Colonic mucosa (tissue), 4 donors: ENCODE data around the gene PAFAH2. TPM values are rescaled to one million over a fixed set of nuclear protein-coding genes. Genes with fewer than 3 reads are reported as not detected.
"Not testable (repeated sequence)": the region's sequence is repeated elsewhere in the genome, so short reads cannot be mapped to it uniquely, and the experiment has no call there.

Experiments used
- DNase-seq: peaks from one replicate; pipeline ENCODE4 v3.0.0-alpha.2; 2020
- H3K27ac ChIP-seq: fragments of 200-600 bp; one replicate; pipeline ENCODE4 v1.8.0; 2021
- H3K27me3 ChIP-seq: fragments of 200-600 bp; one replicate; pipeline ENCODE4 v1.8.0; 2021
- H3K36me3 ChIP-seq: fragments of 200-600 bp; one replicate; pipeline ENCODE4 v1.8.0; 2021
- H3K4me1 ChIP-seq: fragments of 200-600 bp; one replicate; pipeline ENCODE4 v1.8.0; 2021; ENCODE audit warnings: mild to moderate bottlenecking
- H3K4me3 ChIP-seq: fragments of 200-600 bp; one replicate; pipeline ENCODE4 v1.8.0; 2021
- H3K9ac ChIP-seq, 2 donors: one replicate each; pipeline ENCODE4 v1.7.0; 2013; ENCODE audit warnings: control low read depth in 2 of 2, low read depth in 2 of 2, low read length in 2 of 2
- H3K9me3 ChIP-seq: fragments of 200-600 bp; one replicate; pipeline ENCODE4 v1.8.0; 2021
- intact Hi-C: fragments of 100-400 bp; cut with DNase I; formaldehyde crosslinking; loops from one replicate; pipeline ENCODE4 v1.14.1; 2022
- total RNA-seq, 2 donors: library from RNA; stranded (reverse); fragmentation: NEBNext Ultra II Directional in 1 of 2; extraction: Animal tissue kit (Norgen Biotek cat#: 25700) in 1 of 2; gene quantifications; one replicate each; pipeline ENCODE4 v1.2.1, GENCODE V29; 2021
- TF ChIP-seq, protein P1 (sequence below): fragments of 200-600 bp; IDR thresholded peaks from one replicate; pipeline ENCODE4 v1.8.0; 2022; ENCODE audit warnings: antibody characterized with exemption, mild to moderate bottlenecking
- donor health status: healthy.
- donor health status: DM: no; HTN: no; CAD: no.
- donor health status: DM: no; HTN: no; CAD: no.

The PAFAH2 gene
- total RNA-seq, 2 donors from 2014 or later, result 34.8 to 40.8 TPM

DNA sequence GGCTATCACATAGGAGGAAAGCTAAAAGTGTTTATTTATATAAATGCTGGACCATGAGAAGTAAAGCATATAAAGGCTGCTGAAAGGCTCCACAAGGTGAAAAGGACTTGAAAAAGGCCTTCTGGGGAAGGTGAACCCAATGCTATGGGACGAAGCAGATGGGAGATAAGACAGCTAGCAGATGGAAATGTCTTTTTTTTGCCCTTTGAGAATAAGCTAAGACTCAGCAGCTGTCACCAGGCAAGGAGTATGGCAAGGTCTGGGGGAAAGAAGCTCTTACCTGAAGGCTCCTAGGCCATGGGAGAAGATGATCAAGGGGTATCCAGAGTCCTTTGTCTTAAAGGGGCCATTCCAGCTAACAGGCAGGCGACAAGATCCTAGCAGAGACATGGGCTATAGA, 9.9 kb downstream of the PAFAH2 start:
- no peak for DNase-seq
- Histone ChIP-seq H3K27ac (no peak overlapping the region), H3K9me3 (no peaks in the 10 kb centered on the region), H3K4me3 (no peak overlapping the region), H3K4me1 (no peaks in the 10 kb centered on the region), H3K27me3 (no peaks in the 10 kb centered on the region), H3K36me3 (no peaks in the 10 kb centered on the region), H3K9ac (no peak overlapping the region)
- intact Hi-C loops, result no loop called here
- TF ChIP-seq, protein P1, sequence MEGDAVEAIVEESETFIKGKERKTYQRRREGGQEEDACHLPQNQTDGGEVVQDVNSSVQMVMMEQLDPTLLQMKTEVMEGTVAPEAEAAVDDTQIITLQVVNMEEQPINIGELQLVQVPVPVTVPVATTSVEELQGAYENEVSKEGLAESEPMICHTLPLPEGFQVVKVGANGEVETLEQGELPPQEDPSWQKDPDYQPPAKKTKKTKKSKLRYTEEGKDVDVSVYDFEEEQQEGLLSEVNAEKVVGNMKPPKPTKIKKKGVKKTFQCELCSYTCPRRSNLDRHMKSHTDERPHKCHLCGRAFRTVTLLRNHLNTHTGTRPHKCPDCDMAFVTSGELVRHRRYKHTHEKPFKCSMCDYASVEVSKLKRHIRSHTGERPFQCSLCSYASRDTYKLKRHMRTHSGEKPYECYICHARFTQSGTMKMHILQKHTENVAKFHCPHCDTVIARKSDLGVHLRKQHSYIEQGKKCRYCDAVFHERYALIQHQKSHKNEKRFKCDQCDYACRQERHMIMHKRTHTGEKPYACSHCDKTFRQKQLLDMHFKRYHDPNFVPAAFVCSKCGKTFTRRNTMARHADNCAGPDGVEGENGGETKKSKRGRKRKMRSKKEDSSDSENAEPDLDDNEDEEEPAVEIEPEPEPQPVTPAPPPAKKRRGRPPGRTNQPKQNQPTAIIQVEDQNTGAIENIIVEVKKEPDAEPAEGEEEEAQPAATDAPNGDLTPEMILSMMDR, result no peak

DNA sequence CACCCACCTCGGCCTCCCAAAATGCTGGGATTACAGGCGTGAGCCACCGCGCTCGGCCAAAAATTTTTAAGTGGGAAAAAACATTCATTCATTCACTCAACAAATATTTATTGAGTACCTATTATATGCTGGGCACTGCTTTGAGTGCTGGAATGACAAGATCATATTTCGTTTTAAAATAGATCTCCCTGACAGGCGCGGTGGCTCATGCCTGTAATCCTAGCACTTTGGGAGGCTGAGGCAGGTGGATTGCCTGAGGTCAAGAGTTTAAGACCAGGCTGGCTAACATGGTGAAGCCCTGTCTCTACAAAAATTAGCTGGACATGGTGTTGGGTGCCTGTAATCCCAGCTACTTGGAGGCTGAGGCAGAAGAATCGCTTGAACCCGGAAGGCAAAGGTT, 11.1 kb downstream of the PAFAH2 start:
- H3K27me3 ChIP-seq, DNase-seq, H3K9ac ChIP-seq, H3K9me3 ChIP-seq, H3K4me3 ChIP-seq, H3K27ac ChIP-seq, H3K4me1 ChIP-seq, H3K36me3 ChIP-seq, intact Hi-C loops: not testable (repeated sequence)

DNA sequence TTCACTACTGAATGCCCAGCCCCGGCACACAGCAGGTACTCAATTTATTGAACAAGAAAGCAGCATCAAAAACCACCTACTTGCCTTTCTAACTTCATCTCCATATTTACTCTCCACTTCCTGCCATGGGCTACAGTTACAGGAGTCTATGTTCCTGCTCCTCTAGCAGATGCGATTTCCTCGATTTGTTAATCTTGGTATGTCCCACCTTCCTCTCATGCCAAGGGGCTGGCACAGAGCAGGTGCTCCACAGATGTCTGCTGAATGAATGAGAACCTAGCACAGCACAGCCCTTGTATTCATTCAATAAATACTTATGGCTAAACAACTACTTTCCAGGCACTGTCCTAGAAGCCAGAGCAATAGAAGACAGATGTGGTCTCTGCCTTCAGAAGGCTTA, 12.2 kb downstream of the PAFAH2 start:
- H3K27me3 ChIP-seq, result no peaks in the 10 kb centered on the region
- no peak overlapping the region for H3K4me3 ChIP-seq
- H3K4me1 ChIP-seq, result no peaks in the 10 kb centered on the region
- no peaks in the 10 kb centered on the region for H3K9me3 ChIP-seq
- no peak overlapping the region for H3K27ac ChIP-seq
- intact Hi-C loops, result no loop called here
- no peak for DNase-seq
- no peak overlapping the region for H3K9ac ChIP-seq
- TF ChIP-seq, protein P1, result no peak
- peaks cover 9% of the 10 kb centered on the region for H3K36me3 ChIP-seq

DNA sequence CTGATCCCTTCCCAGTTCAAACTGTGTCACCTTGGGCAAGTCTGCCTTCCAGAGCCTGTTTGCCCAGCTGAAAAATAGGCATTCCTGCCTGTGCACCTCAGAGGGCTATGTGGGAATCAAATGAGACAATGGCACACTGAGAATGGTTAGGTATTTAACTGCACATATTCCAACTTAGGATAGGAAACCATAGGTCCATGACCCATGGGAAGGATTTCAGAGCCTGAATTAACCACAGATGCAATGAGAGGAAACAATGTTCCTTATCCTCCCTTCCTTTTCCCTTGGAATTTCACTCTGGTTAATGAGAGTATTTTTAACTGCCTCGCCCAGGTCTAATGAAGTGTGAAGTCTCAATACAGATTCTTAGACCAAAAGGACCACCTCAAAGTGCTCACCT, 12.7 kb downstream of the PAFAH2 start:
- H3K27ac ChIP-seq, result no peak overlapping the region
- no peak overlapping the region for H3K4me3 ChIP-seq
- H3K4me1 ChIP-seq, result no peaks in the 10 kb centered on the region
- H3K9ac ChIP-seq, result no peak overlapping the region
- H3K27me3 ChIP-seq, result no peaks in the 10 kb centered on the region
- intact Hi-C loops, result no loop called here
- peaks cover 9% of the 10 kb centered on the region for H3K36me3 ChIP-seq
- DNase-seq, result no peak
- TF ChIP-seq, protein P1, result no peak
- H3K9me3 ChIP-seq, result no peaks in the 10 kb centered on the region

DNA sequence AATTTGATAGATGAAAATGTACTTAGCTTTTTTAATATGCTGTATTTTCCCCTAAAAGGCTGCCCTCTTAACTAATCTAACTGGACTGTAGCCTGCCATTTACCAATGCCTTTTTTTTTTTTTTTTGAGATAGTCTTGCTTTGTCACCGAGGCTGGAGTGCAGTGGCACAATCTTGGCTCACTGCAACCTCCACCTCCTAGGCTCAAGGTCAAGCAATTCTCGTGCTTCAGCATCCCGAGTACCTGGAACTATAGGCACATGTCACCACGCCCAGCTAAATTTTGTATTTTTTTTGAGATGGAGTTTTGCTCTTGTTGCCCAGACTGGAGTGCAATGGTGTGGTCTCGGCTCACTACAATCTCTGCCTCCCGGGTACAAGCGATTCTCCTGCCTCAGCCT, 18.7 kb downstream of the PAFAH2 start:
- Histone ChIP-seq H3K9ac (no peak overlapping the region), H3K4me3 (no peak overlapping the region), H3K36me3 (peaks cover 9% of the 10 kb centered on the region), H3K9me3 (no peaks in the 10 kb centered on the region), H3K27ac (no peak overlapping the region), H3K27me3 (no peaks in the 10 kb centered on the region), H3K4me1 (no peaks in the 10 kb centered on the region)
- intact Hi-C loops, result no loop called here
- no peak for DNase-seq
- TF ChIP-seq, protein P1, result no peak

DNA sequence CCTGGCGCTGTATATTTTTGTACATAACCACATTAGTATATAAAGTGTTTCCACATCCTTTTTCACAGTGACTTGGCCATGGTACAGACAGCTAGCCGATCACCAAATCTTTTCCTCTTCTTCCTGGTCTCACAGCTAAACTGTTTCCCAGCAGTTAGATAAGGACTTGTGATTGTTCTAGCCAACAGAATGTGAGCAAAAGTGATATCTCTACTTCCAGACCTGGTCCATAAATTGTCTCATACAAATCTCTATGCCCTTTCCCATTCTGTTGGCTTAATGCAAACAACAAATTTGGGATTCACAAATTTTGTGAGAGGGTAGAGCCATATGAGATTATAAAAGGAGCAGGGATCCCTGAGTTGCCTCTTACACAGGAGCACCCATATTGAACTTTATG, 19.5 kb downstream of the PAFAH2 start:
- Histone ChIP-seq H3K4me3 (no peak overlapping the region), H3K27ac (no peak overlapping the region), H3K4me1 (no peaks in the 10 kb centered on the region), H3K9ac (no peak overlapping the region), H3K9me3 (no peaks in the 10 kb centered on the region), H3K36me3 (peaks cover 9% of the 10 kb centered on the region), H3K27me3 (no peaks in the 10 kb centered on the region)
- DNase-seq, result no peak
- TF ChIP-seq, protein P1, result no peak
- intact Hi-C loops, result no loop called here
